ENCODE results near the gene SIRT5. TPM values are rescaled to one million over a fixed set of nuclear protein-coding genes. Genes with fewer than 3 reads are reported as not detected.

SIRT5 gene
- polyA plus RNA-seq, 3 donors: 3.3 to 5.0 (median 3.4) TPM

- no peak overlapping the region for H3K27ac ChIP-seq (ENCODE audit: low read depth in 1 of 2, low read length in 2 of 2)
- H3K4me1 Mint-ChIP-seq: no peaks in the 10 kb centered on the region
- H3K4me2 ChIP-seq (replicated peaks; ENCODE audit: extremely low read depth, low read length, poor library complexity, severe bottlenecking): no peak overlapping the region
- peaks cover 50 to 51% of the 10 kb centered on the region in 2 donors for H3K36me3 Mint-ChIP-seq
- H3K27me3 Mint-ChIP-seq (ENCODE audit: low read depth in 3 of 3): peaks cover 0 to 2% (median 1%) of the 10 kb centered on the region in 3 donors
- H3K9me3 Mint-ChIP-seq: no peaks in the 10 kb centered on the region
- no peaks in the 10 kb centered on the region for H4K20me1 ChIP-seq (ENCODE audit: insufficient read depth, low read length)
- no peak for DNase-seq
- no CpG with 5 or more reads among the region's 9 CpGs for WGBS (ENCODE audit: insufficient coverage)
- no peak overlapping the region for H3K4me3 ChIP-seq (replicated peaks in 1 of 3; ENCODE audit: low read depth in 2 of 3, low read length in 3 of 3)
- H3K4me1 ChIP-seq (ENCODE audit: control insufficient read depth in 1 of 2, insufficient read depth in 2 of 2, low read length in 2 of 2): no peaks in the 10 kb centered on the region
- H3K9me3 ChIP-seq (replicated peaks in 1 of 2; ENCODE audit: control insufficient read depth in 1 of 2, insufficient read depth in 1 of 2, low read length in 2 of 2): no peaks in the 10 kb centered on the region
- H3K79me2 ChIP-seq (ENCODE audit: insufficient read depth, low read length): no peaks in the 10 kb centered on the region
- no peaks in the 10 kb centered on the region for H3K27me3 ChIP-seq (ENCODE audit: control insufficient read depth in 2 of 2, insufficient read depth in 2 of 2, low read length in 2 of 2)
- no peak overlapping the region for H2AFZ ChIP-seq (ENCODE audit: insufficient read depth, low read depth, low read length, poor library complexity, severe bottlenecking)
- H3K4me3 Mint-ChIP-seq: no peak overlapping the region
- no peak overlapping the region for H3K9ac ChIP-seq (ENCODE audit: insufficient read depth, low read length, poor library complexity, severe bottlenecking)
- H3K27ac Mint-ChIP-seq: no peak overlapping the region
- intact Hi-C loops (cut with micrococcal nuclease): no loop called here
- H3K36me3 ChIP-seq (replicated peaks in 1 of 2; ENCODE audit: control insufficient read depth in 1 of 2, insufficient read depth in 2 of 2, low read length in 2 of 2): peaks cover 26 to 55% of the 10 kb centered on the region in 2 donors
- no peak for TF ChIP-seq CTCF (IDR thresholded peaks at IDR 0.05)
Observed at GRCh38 chr6:13589801-13590200, 15.4 kb downstream of the SIRT5 start.

GRCh38 chr6:13590574-13591153, 16.3 kb downstream of the SIRT5 start:
- TF ChIP-seq CTCF (IDR thresholded peaks at IDR 0.05): no peak
- 100% methylated on average over 1 of the region's 1 CpG for WGBS (ENCODE audit: insufficient coverage)
- no peak overlapping the region for H3K4me2 ChIP-seq (replicated peaks; ENCODE audit: extremely low read depth, low read length, poor library complexity, severe bottlenecking)
- H3K79me2 ChIP-seq (ENCODE audit: insufficient read depth, low read length): no peaks in the 10 kb centered on the region
- H3K36me3 ChIP-seq (replicated peaks in 1 of 2; ENCODE audit: control insufficient read depth in 1 of 2, insufficient read depth in 2 of 2, low read length in 2 of 2): peaks cover 32 to 62% of the 10 kb centered on the region in 2 donors
- intact Hi-C loops (cut with micrococcal nuclease): no loop called here
- no peak overlapping the region for H2AFZ ChIP-seq (ENCODE audit: insufficient read depth, low read depth, low read length, poor library complexity, severe bottlenecking)
- no peak overlapping the region for H3K4me3 Mint-ChIP-seq
- H3K27ac Mint-ChIP-seq: no peak overlapping the region
- no peak overlapping the region for H3K27ac ChIP-seq (ENCODE audit: low read depth in 1 of 2, low read length in 2 of 2)
- peaks cover 50 to 56% of the 10 kb centered on the region in 2 donors for H3K36me3 Mint-ChIP-seq
- no peaks in the 10 kb centered on the region for H3K4me1 Mint-ChIP-seq
- H3K4me1 ChIP-seq (ENCODE audit: control insufficient read depth in 1 of 2, insufficient read depth in 2 of 2, low read length in 2 of 2): no peaks in the 10 kb centered on the region
- no peaks in the 10 kb centered on the region for H3K9me3 Mint-ChIP-seq
- no peaks in the 10 kb centered on the region for H4K20me1 ChIP-seq (ENCODE audit: insufficient read depth, low read length)
- H3K4me3 ChIP-seq (replicated peaks in 1 of 3; ENCODE audit: low read depth in 2 of 3, low read length in 3 of 3): no peak overlapping the region
- no peaks in the 10 kb centered on the region for H3K27me3 ChIP-seq (ENCODE audit: control insufficient read depth in 2 of 2, insufficient read depth in 2 of 2, low read length in 2 of 2)
- H3K27me3 Mint-ChIP-seq (ENCODE audit: low read depth in 3 of 3): peaks cover 0 to 2% (median 1%) of the 10 kb centered on the region in 3 donors
- H3K9me3 ChIP-seq (replicated peaks in 1 of 2; ENCODE audit: control insufficient read depth in 1 of 2, insufficient read depth in 1 of 2, low read length in 2 of 2): no peaks in the 10 kb centered on the region
- H3K9ac ChIP-seq (ENCODE audit: insufficient read depth, low read length, poor library complexity, severe bottlenecking): no peak overlapping the region
- no peak for DNase-seq
